Naive thymus-derived CD4-positive, alpha-beta T cell (primary cell): ENCODE measurements around the gene WFDC12. TPM values are rescaled to one million over a fixed set of nuclear protein-coding genes. Genes with fewer than 3 reads are reported as not detected.

Experiments
- ATAC-seq: fragments of 150-1000 bp; cut with Tn5 transposase; 2 replicates; pipeline ENCODE4 v1.10.0; 2021; ENCODE audit warnings: mild to moderate bottlenecking, moderate library complexity
- CTCF ChIA-PET: fragments of 350-600 bp; sonication (Branson Sonifier 250); formaldehyde crosslinking; loops from one replicate; lab custom pipeline; 2021; ENCODE audit warnings: antibody characterized with exemption; lab: Charles Lee
- POLR2A ChIA-PET: fragments of 350-600 bp; sonication (Branson Sonifier 250); formaldehyde crosslinking; loops from one replicate; lab custom pipeline; 2021; ENCODE audit warnings: antibody characterized with exemption, inconsistent platforms; lab: Charles Lee
- DNase-seq, 9 donors: peaks; one replicate each; pipeline versions ENCODE4 v3.0.0 to v3.0.0-alpha.2; 2020 to 2022; ENCODE audit warnings: mixed read lengths in 1 of 9
- H3K27ac ChIP-seq: one replicate; pipeline ENCODE4 v1.7.0; 2013; ENCODE audit warnings: mild to moderate bottlenecking, low read depth, low read length, moderate library complexity
- H3K27me3 ChIP-seq, 2 donors: one replicate each; pipeline ENCODE4 v1.7.0; 2013; ENCODE audit warnings: low read length in 2 of 2, mild to moderate bottlenecking in 2 of 2, moderate library complexity in 2 of 2; ENCODE audit not compliant: control insufficient read depth in 2 of 2, insufficient read depth in 2 of 2
- H3K36me3 ChIP-seq, 3 experiments: 1 replicate in 2 of 3; 2 replicates in 1 of 3; pipeline ENCODE4 v1.7.0; 2013; ENCODE audit warnings: low read length in 3 of 3, mild to moderate bottlenecking in 3 of 3, moderate library complexity in 1 of 3; ENCODE audit not compliant: insufficient read depth in 3 of 3, control insufficient read depth in 2 of 3
- H3K4me1 ChIP-seq, 2 donors: one replicate each; pipeline ENCODE4 v1.7.0; 2013; ENCODE audit warnings: low read length in 2 of 2, mild to moderate bottlenecking in 2 of 2, moderate library complexity in 1 of 2; ENCODE audit not compliant: control insufficient read depth in 2 of 2, insufficient read depth in 2 of 2
- H3K4me3 ChIP-seq: 2 replicates; pipeline ENCODE4 v1.7.0; 2013; ENCODE audit warnings: mild to moderate bottlenecking, low read length
- H3K9me3 ChIP-seq, 3 experiments: 1 replicate in 2 of 3; 2 replicates in 1 of 3; pipeline ENCODE4 v1.7.0; 2013; ENCODE audit warnings: low read length in 3 of 3; ENCODE audit not compliant: control insufficient read depth in 2 of 3
- H3K27ac Mint-ChIP-seq, 9 donors: one replicate each; pipeline ENCODE4 v1.8.0; 2020 to 2022; ENCODE audit warnings: mixed read lengths in 9 of 9, mild to moderate bottlenecking in 8 of 9, moderate library complexity in 5 of 9, inconsistent platforms in 2 of 9
- H3K27me3 Mint-ChIP-seq, 5 donors: one replicate each; pipeline ENCODE4 v1.8.0; 2021 to 2022; ENCODE audit warnings: mixed read lengths in 5 of 5, mild to moderate bottlenecking in 1 of 5
- H3K36me3 Mint-ChIP-seq, 5 donors: one replicate each; pipeline ENCODE4 v1.8.0; 2020 to 2022; ENCODE audit warnings: mixed read lengths in 5 of 5, mild to moderate bottlenecking in 3 of 5, inconsistent platforms in 1 of 5
- H3K4me1 Mint-ChIP-seq, 7 donors: one replicate each; pipeline ENCODE4 v1.8.0; 2020 to 2022; ENCODE audit warnings: mixed read lengths in 7 of 7, mild to moderate bottlenecking in 3 of 7, inconsistent platforms in 1 of 7
- H3K4me3 Mint-ChIP-seq, 10 donors: one replicate each; pipeline ENCODE4 v1.8.0; 2020 to 2022; ENCODE audit warnings: mild to moderate bottlenecking in 10 of 10, mixed read lengths in 10 of 10, moderate library complexity in 6 of 10, inconsistent platforms in 2 of 10
- H3K9me3 Mint-ChIP-seq, 11 donors: one replicate each; pipeline ENCODE4 v1.8.0; 2020 to 2022; ENCODE audit warnings: mixed read lengths in 11 of 11, mild to moderate bottlenecking in 4 of 11, inconsistent platforms in 1 of 11, moderate library complexity in 1 of 11
- intact Hi-C, 2 donors: fragments of 100-400 bp; cut with micrococcal nuclease; formaldehyde crosslinking; loops; one replicate each; pipeline ENCODE4 v1.15.1; 2023
- polyA plus RNA-seq, 2 donors: library from polyadenylated mRNA; unstranded; fragments of 300-500 nt; fragmentation: Illumina TruSeq; gene quantifications; one replicate each; pipeline ENCODE4 v1.2.3, GENCODE V29; 2021
- total RNA-seq, 6 experiments: library from RNA in 5 of 6; stranded (reverse) in 5 of 6; gene quantifications; 1 replicate in 5 of 6; 2 replicates in 1 of 6; pipeline ENCODE4 v1.2.3 and lab custom pipeline; 2021 to 2026

Gene WFDC12
- total and polyA plus RNA-seq, 7 experiments from 2014 or later: not detected

GRCh38 chr20:45097485-45098102 lies 26.7 kb downstream of the WFDC12 start:
- peaks cover 0 to 7% (median 0%) of the 10 kb centered on the region in 11 donors for H3K9me3 Mint-ChIP-seq
- peaks cover 0 to 2% (median 0%) of the 10 kb centered on the region in 5 donors for H3K36me3 Mint-ChIP-seq
- no peaks in the 10 kb centered on the region for H3K36me3 ChIP-seq
- peak overlapping the region; percentile 24 for H3K4me3 ChIP-seq
- peaks cover 0 to 8% of the 10 kb centered on the region in 2 donors for H3K4me1 ChIP-seq
- ATAC-seq: peak; percentile 65
- DNase-seq: peak in 6 of 9 donors; percentile 30 to 47 (median 34)
- peak overlapping the region; percentile 59 to 87 (median 68) for H3K4me3 Mint-ChIP-seq
- CTCF ChIA-PET: interaction anchor here (0.5 to 2.9 kb wide), 11 partner anchors 8 to 673 kb away, joined by 3 to 33 read pairs (median 4); partner anchors contain the start of gene TOMM34
- intact Hi-C loops: loop anchor here (1.0 to 5.0 kb wide), 6 partner anchors 45 to 351 kb away; partner anchors contain the start of gene PABPC1L (in 1 of the 2)
- no peak overlapping the region for H3K27ac ChIP-seq
- POLR2A ChIA-PET: no interaction called here
- peaks cover 5 to 24% (median 17%) of the 10 kb centered on the region in 7 donors for H3K4me1 Mint-ChIP-seq
- H3K9me3 ChIP-seq: no peaks in the 10 kb centered on the region
- H3K27me3 ChIP-seq: peaks cover 7 to 21% of the 10 kb centered on the region in 2 donors
- peak overlapping the region in 1 of 9 donors; percentile 62 for H3K27ac Mint-ChIP-seq
- H3K27me3 Mint-ChIP-seq: peaks cover 39 to 50% (median 44%) of the 10 kb centered on the region in 5 donors

- Histone ChIP-seq H3K27me3 (peaks cover 7 to 21% of the 10 kb centered on the region in 2 donors), H3K4me3 (no peak overlapping the region), H3K36me3 (no peaks in the 10 kb centered on the region), H3K4me1 (peaks cover 0 to 8% of the 10 kb centered on the region in 2 donors), H3K27ac (no peak overlapping the region), H3K9me3 (no peaks in the 10 kb centered on the region)
- Mint-ChIP-seq H3K4me1 (peaks cover 5 to 24% (median 17%) of the 10 kb centered on the region in 7 donors), H3K27ac (peak overlapping the region in 3 of 9 donors; percentile 14 to 41 (median 28)), H3K36me3 (peaks cover 0 to 2% (median 0%) of the 10 kb centered on the region in 5 donors), H3K27me3 (peaks cover 38 to 44% (median 39%) of the 10 kb centered on the region in 5 donors), H3K9me3 (peaks cover 0 to 7% (median 0%) of the 10 kb centered on the region in 11 donors), H3K4me3 (peak overlapping the region in 2 of 10 donors; percentile 8 to 16)
- ATAC-seq: no peak
- intact Hi-C loops: loop anchor here (1.0 to 5.0 kb wide), 8 partner anchors 44 to 350 kb away; partner anchors contain the start of gene PABPC1L (in 1 of the 2)
- ChIA-PET CTCF (interaction anchor here (0.9 to 2.9 kb wide), 15 partner anchors 9 to 349 kb away, joined by 3 to 33 read pairs (median 6); partner anchors contain the start of gene TOMM34), POLR2A (interaction anchor here (0.9 kb wide), 1 partner anchor 22 kb away, joined by 3 read pairs; no protein-coding TSS in a partner anchor)
- DNase-seq: no peak
Observed at GRCh38 chr20:45096781-45097180, 27.5 kb downstream of the WFDC12 start.

GRCh38 chr20:45095805-45096238 lies 28.4 kb downstream of the WFDC12 start:
- ATAC-seq: peak; percentile 76
- peaks cover 0 to 8% of the 10 kb centered on the region in 2 donors for H3K4me1 ChIP-seq
- no peak overlapping the region for H3K27ac ChIP-seq
- peaks cover 7 to 21% of the 10 kb centered on the region in 2 donors for H3K27me3 ChIP-seq
- H3K4me3 ChIP-seq: no peak overlapping the region
- H3K9me3 ChIP-seq: no peaks in the 10 kb centered on the region
- H3K4me1 Mint-ChIP-seq: peaks cover 5 to 24% (median 14%) of the 10 kb centered on the region in 7 donors
- peak overlapping the region in 1 of 10 donors; percentile 29 for H3K4me3 Mint-ChIP-seq
- peaks cover 0 to 7% (median 0%) of the 10 kb centered on the region in 11 donors for H3K9me3 Mint-ChIP-seq
- peaks cover 0 to 4% (median 0%) of the 10 kb centered on the region in 5 donors for H3K36me3 Mint-ChIP-seq
- ChIA-PET POLR2A (interaction anchor here (0.9 kb wide), 2 partner anchors 21 to 424 kb away, joined by 3 read pairs; no protein-coding TSS in a partner anchor), CTCF (interaction anchor here (0.6 to 2.9 kb wide), 28 partner anchors 10 to 878 kb away, joined by 3 to 33 read pairs (median 5); partner anchors contain the start of gene TOMM34)
- peaks cover 32 to 38% (median 33%) of the 10 kb centered on the region in 5 donors for H3K27me3 Mint-ChIP-seq
- intact Hi-C loops: loop anchor here (1.0 to 5.0 kb wide), 9 partner anchors 43 to 411 kb away; partner anchors contain the start of gene PABPC1L (in 1 of the 2)
- DNase-seq: peak in 8 of 9 donors; percentile 28 to 68 (median 58)
- peak overlapping the region in 2 of 9 donors; percentile 30 to 41 for H3K27ac Mint-ChIP-seq
- peaks cover 0 to 5% (median 0%) of the 10 kb centered on the region in 3 experiments for H3K36me3 ChIP-seq

- DNase-seq: no peak
- H3K27ac ChIP-seq: no peak overlapping the region
- ATAC-seq: no peak
- ChIA-PET POLR2A (no interaction called here), CTCF (interaction anchor here (0.6 to 2.9 kb wide), 28 partner anchors 11 to 1326 kb away, joined by 3 to 33 read pairs (median 5); partner anchors contain the start of gene TOMM34)
- Mint-ChIP-seq H3K4me3 (no peak overlapping the region), H3K4me1 (peaks cover 5 to 24% (median 11%) of the 10 kb centered on the region in 7 donors), H3K27me3 (peaks cover 26 to 31% (median 27%) of the 10 kb centered on the region in 5 donors), H3K36me3 (peaks cover 0 to 4% (median 0%) of the 10 kb centered on the region in 5 donors), H3K27ac (peak overlapping the region in 2 of 9 donors; percentile 48 to 49), H3K9me3 (peaks cover 0 to 7% (median 0%) of the 10 kb centered on the region in 11 donors)
- peaks cover 0 to 11% (median 5%) of the 10 kb centered on the region in 3 experiments for H3K36me3 ChIP-seq
- peaks cover 4 to 21% of the 10 kb centered on the region in 2 donors for H3K27me3 ChIP-seq
- no peaks in the 10 kb centered on the region for H3K9me3 ChIP-seq
- no peak overlapping the region for H3K4me3 ChIP-seq
- H3K4me1 ChIP-seq: peaks cover 0 to 8% of the 10 kb centered on the region in 2 donors
- intact Hi-C loops: loop anchor here (1.0 to 5.0 kb wide), 3 partner anchors 183 to 410 kb away; partner anchors contain the start of gene PABPC1L (in 1 of the 2)
Observed at GRCh38 chr20:45094864-45095574, 29.2 kb downstream of the WFDC12 start.

GRCh38 chr20:45094201-45094600 lies 30.1 kb downstream of the WFDC12 start:
- H3K4me1 ChIP-seq: peaks cover 0 to 8% of the 10 kb centered on the region in 2 donors
- ATAC-seq (no peak), DNase-seq (no peak)
- H3K4me1 Mint-ChIP-seq: peaks cover 5 to 23% (median 10%) of the 10 kb centered on the region in 7 donors
- H3K36me3 Mint-ChIP-seq: peaks cover 0 to 4% (median 2%) of the 10 kb centered on the region in 5 donors
- H3K27me3 ChIP-seq: peaks cover 4 to 19% of the 10 kb centered on the region in 2 donors
- H3K9me3 Mint-ChIP-seq: peaks cover 0 to 7% (median 0%) of the 10 kb centered on the region in 11 donors
- CTCF ChIA-PET: interaction anchor here (0.6 to 1.3 kb wide), 3 partner anchors 36 to 346 kb away, joined by 3 to 4 read pairs (median 3); no protein-coding TSS in a partner anchor
- no peaks in the 10 kb centered on the region for H3K9me3 ChIP-seq
- peak overlapping the region in 1 of 10 donors; percentile 36 for H3K4me3 Mint-ChIP-seq
- H3K4me3 ChIP-seq: no peak overlapping the region
- H3K36me3 ChIP-seq: peaks cover 0 to 11% (median 5%) of the 10 kb centered on the region in 3 experiments
- H3K27ac ChIP-seq: no peak overlapping the region
- POLR2A ChIA-PET: interaction anchor here (0.6 kb wide), 1 partner anchor 676 kb away, joined by 4 read pairs; no protein-coding TSS in a partner anchor
- intact Hi-C loops: loop anchor here in 1 of 2 donors (2.0 kb wide), 1 partner anchor 409 kb away; no protein-coding TSS in a partner anchor
- peaks cover 18 to 23% (median 19%) of the 10 kb centered on the region in 5 donors for H3K27me3 Mint-ChIP-seq
- H3K27ac Mint-ChIP-seq: peak overlapping the region in 4 of 9 donors; percentile 38 to 87 (median 48)
